ENCODE results near the gene TNS3. TPM values are rescaled to one million over a fixed set of nuclear protein-coding genes. Genes with fewer than 3 reads are reported as not detected.
"Not testable (repeated sequence)": the region's sequence is repeated elsewhere in the genome, so short reads cannot be mapped to it uniquely, and the experiment has no call there.

TNS3 gene
- total and polyA plus RNA-seq, 2 donors (not counting 3 experiments of a cell fraction or from before 2014, with no cell fraction given): 10.4 to 45.1 TPM

DNA sequence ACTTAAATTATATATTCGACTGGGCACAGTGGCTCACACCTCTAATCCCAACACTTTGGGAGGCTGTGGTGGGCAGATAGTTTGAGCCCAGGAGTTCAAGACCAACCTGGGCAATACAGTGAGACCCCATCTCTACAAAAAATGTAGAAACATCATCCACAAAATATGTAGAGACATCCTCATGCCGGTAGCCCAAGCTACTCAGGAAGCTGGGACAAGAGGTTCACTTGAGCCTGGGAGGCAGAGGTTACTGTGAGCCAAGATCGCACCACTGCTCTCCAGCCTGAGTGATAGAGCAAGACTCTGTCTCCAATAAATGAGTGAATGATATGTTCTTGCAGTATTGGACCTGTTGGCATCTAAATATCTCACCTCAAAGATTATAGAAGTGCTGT lies 22.6 kb upstream of the TNS3 start:
- Histone ChIP-seq H3K4me1 (ENCODE audit: control insufficient read depth, extremely low read depth, insufficient read depth, low read length) (peaks cover 17% of the 10 kb centered on the region), H3K79me2 (ENCODE audit: control insufficient read depth, insufficient read depth, low read length) (no peaks in the 10 kb centered on the region)
- intact Hi-C loops (cut with micrococcal nuclease): no loop called here

DNA sequence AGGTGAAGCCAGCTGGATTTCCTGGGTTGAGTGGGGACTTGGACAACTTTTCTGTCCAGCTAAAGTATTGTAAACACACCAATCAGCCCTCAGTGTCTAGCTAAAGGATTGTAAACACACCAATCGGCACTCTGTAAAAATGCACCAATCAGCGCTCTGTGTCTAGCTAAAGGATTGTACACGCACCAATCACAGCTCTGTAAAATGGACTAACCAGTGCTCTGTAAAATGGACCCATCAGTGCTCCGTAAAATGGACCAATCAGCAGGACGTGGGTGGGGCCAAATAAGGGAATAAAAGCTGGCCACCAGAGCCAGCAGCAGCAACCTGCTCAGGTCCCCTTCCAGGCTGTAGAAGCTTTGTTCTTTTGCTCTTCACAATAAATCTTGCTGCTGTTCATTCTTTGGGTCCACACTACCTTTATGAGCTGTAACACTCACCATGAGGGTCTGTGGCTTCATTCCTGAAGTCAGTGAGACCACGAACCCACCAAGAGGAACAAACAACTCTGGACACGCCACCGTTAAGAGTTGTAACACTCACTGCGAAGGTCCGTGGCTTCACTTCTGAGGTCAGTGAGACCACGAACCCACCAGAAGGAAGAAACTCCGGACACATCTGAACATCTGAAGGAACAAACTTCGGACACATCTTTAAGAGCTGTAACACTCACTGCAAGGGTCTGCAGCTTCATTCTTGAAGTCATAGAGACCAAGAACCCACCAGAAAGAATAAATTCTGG lies 21.8 kb upstream of the TNS3 start:
- DNase-seq (ENCODE audit: low read depth, low spot score); BruUV-seq (replicated peaks); POLR2A ChIA-PET; intact Hi-C loops (cut with micrococcal nuclease); H2AFZ ChIP-seq (ENCODE audit: low read depth, low read length); H3K4me2 ChIP-seq (ENCODE audit: insufficient read depth, low read length); FAIRE-seq; H4K20me1 ChIP-seq (replicated peaks; ENCODE audit: control insufficient read depth, extremely low read depth, insufficient read depth, low read length); dilution Hi-C loops (cut with MboI; ENCODE audit: extremely low pct_ligation_motif_present, low sequenced_read_pairs); H3K79me2 ChIP-seq (ENCODE audit: control insufficient read depth, insufficient read depth, low read length); H3K9me3 ChIP-seq (replicated peaks; ENCODE audit: control insufficient read depth, insufficient read depth, low read length); H3K36me3 ChIP-seq (ENCODE audit: control insufficient read depth in 2 of 2, extremely low read depth in 1 of 2, insufficient read depth in 2 of 2, low read length in 2 of 2); H3K9ac ChIP-seq (replicated peaks; ENCODE audit: extremely low read depth, insufficient read depth, low read length); H3K9me1 ChIP-seq (replicated peaks; ENCODE audit: control insufficient read depth, extremely low read depth, insufficient read depth, low read length); CTCF ChIA-PET; H3K27me3 ChIP-seq (ENCODE audit: control insufficient read depth in 2 of 2, insufficient read depth in 2 of 2, low read length in 2 of 2); H3K4me3 ChIP-seq (replicated peaks in 1 of 3; ENCODE audit: insufficient read depth in 1 of 3, low read depth in 1 of 3, low read length in 3 of 3); H3K27ac ChIP-seq (ENCODE audit: insufficient read depth, low read depth, low read length): not testable (repeated sequence)
- H3K4me1 ChIP-seq (ENCODE audit: control insufficient read depth, extremely low read depth, insufficient read depth, low read length): peaks cover 17% of the 10 kb centered on the region

More for the DNA sequence above, 22.6 kb upstream of the TNS3 start:
- ChIA-PET POLR2A (no interaction called here), CTCF (interaction anchor here (1.2 kb wide), 1 partner anchor 26 kb away, joined by 3 read pairs; no protein-coding TSS in a partner anchor)
- Histone ChIP-seq H3K27me3 (ENCODE audit: control insufficient read depth in 2 of 2, insufficient read depth in 2 of 2, low read length in 2 of 2) (no peaks in the 10 kb centered on the region), H3K4me2 (ENCODE audit: insufficient read depth, low read length) (no peak overlapping the region), H3K4me3 (replicated peaks in 1 of 3; ENCODE audit: insufficient read depth in 1 of 3, low read depth in 1 of 3, low read length in 3 of 3) (no peak overlapping the region), H4K20me1 (replicated peaks; ENCODE audit: control insufficient read depth, extremely low read depth, insufficient read depth, low read length) (no peaks in the 10 kb centered on the region), H2AFZ (ENCODE audit: low read depth, low read length) (peak overlapping the region; percentile 16), H3K36me3 (ENCODE audit: control insufficient read depth in 2 of 2, extremely low read depth in 1 of 2, insufficient read depth in 2 of 2, low read length in 2 of 2) (no peaks in the 10 kb centered on the region), H3K27ac (ENCODE audit: insufficient read depth, low read depth, low read length) (peak overlapping the region; percentile 17), H3K9me3 (replicated peaks; ENCODE audit: control insufficient read depth, insufficient read depth, low read length) (no peaks in the 10 kb centered on the region), H3K9me1 (replicated peaks; ENCODE audit: control insufficient read depth, extremely low read depth, insufficient read depth, low read length) (no peaks in the 10 kb centered on the region), H3K9ac (replicated peaks; ENCODE audit: extremely low read depth, insufficient read depth, low read length) (no peak overlapping the region)
- dilution Hi-C loops (cut with MboI; ENCODE audit: extremely low pct_ligation_motif_present, low sequenced_read_pairs): no loop called here
- FAIRE-seq (peak; percentile 54), DNase-seq (ENCODE audit: low read depth, low spot score) (no peak)
- TF ChIP-seq GATA2 (IDR thresholded peaks at IDR 0.05; ENCODE audit: insufficient read depth, insufficient read length, low read depth, low read length): no peak
- TF ChIP-seq POLR2A (IDR thresholded peaks at IDR 0.05; ENCODE audit: low read depth, low read length): no peak
- TF ChIP-seq MYC (IDR thresholded peaks at IDR 0.05; ENCODE audit: low read depth, low read length): no peak
- TF ChIP-seq, protein P1, sequence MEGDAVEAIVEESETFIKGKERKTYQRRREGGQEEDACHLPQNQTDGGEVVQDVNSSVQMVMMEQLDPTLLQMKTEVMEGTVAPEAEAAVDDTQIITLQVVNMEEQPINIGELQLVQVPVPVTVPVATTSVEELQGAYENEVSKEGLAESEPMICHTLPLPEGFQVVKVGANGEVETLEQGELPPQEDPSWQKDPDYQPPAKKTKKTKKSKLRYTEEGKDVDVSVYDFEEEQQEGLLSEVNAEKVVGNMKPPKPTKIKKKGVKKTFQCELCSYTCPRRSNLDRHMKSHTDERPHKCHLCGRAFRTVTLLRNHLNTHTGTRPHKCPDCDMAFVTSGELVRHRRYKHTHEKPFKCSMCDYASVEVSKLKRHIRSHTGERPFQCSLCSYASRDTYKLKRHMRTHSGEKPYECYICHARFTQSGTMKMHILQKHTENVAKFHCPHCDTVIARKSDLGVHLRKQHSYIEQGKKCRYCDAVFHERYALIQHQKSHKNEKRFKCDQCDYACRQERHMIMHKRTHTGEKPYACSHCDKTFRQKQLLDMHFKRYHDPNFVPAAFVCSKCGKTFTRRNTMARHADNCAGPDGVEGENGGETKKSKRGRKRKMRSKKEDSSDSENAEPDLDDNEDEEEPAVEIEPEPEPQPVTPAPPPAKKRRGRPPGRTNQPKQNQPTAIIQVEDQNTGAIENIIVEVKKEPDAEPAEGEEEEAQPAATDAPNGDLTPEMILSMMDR (IDR thresholded peaks at IDR 0.05; ENCODE audit: extremely low read depth in 1 of 2, insufficient read depth in 1 of 2, low read depth in 1 of 2, low read length in 2 of 2): no peak
- TF ChIP-seq FOS (IDR thresholded peaks at IDR 0.05; ENCODE audit: borderline replicate concordance, insufficient read depth, low read length): no peak
- no TSS peak for BruUV-seq (replicated peaks)

Measured in endothelial cell of umbilical vein (primary cell).